ENCODE data around the gene FRK. TPM values are rescaled to one million over a fixed set of nuclear protein-coding genes. Genes with fewer than 3 reads are reported as not detected.

FRK gene
- total RNA-seq, 1 experiment from 2014 or later: not detected

- H3K4me1 ChIP-seq (ENCODE audit: low read length): no peaks in the 10 kb centered on the region
- H3K79me2 ChIP-seq (ENCODE audit: low read length): no peaks in the 10 kb centered on the region
- no peak for DNase-seq
- H3K27me3 ChIP-seq (ENCODE audit: low read length): no peaks in the 10 kb centered on the region
- H2AFZ ChIP-seq (ENCODE audit: low read length): no peak overlapping the region
- no peak overlapping the region for H3K9ac ChIP-seq (ENCODE audit: low read length)
- no peak overlapping the region for H3K4me2 ChIP-seq (ENCODE audit: low read depth, low read length, poor library complexity, severe bottlenecking)
- no peaks in the 10 kb centered on the region for H4K20me1 ChIP-seq (ENCODE audit: insufficient read depth, low read depth, low read length)
- no peaks in the 10 kb centered on the region for H3K36me3 ChIP-seq (ENCODE audit: insufficient read depth, low read length)
- H3K9me2 ChIP-seq (replicated peaks; ENCODE audit: insufficient read depth, low read length): no peaks in the 10 kb centered on the region
- no peaks in the 10 kb centered on the region for H3K9me3 ChIP-seq (ENCODE audit: low read length)
- no peak overlapping the region for H3K4me3 ChIP-seq (ENCODE audit: low read length)
- no peak overlapping the region for H3K27ac ChIP-seq (ENCODE audit: low read length)
Measured at GRCh38 chr6:116027801-116028200, 32.9 kb downstream of the FRK start.

DNA sequence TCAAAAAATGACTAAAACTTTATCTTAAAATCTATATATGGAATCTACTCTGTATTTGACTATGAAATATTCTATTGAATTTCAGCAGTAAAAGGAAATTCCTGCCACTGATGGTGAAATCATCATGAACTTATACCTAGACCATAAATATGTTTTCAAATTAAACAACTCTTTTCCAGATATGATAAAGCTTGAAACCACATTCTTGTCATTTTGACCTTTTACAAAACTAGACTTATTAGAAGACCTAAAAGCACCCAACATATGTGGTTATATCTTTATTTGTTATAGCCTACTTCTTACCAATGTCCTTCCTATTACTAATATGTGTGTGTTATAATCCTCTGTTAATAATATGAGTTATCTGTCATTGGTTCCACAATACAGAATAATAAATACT, 35.3 kb downstream of the FRK start:
- no peaks in the 10 kb centered on the region for H3K79me2 ChIP-seq (ENCODE audit: low read length)
- H3K36me3 ChIP-seq (ENCODE audit: insufficient read depth, low read length): no peaks in the 10 kb centered on the region
- H4K20me1 ChIP-seq (ENCODE audit: insufficient read depth, low read depth, low read length): no peaks in the 10 kb centered on the region
- H3K4me2 ChIP-seq (ENCODE audit: low read depth, low read length, poor library complexity, severe bottlenecking): no peak overlapping the region
- H3K9me2 ChIP-seq (replicated peaks; ENCODE audit: insufficient read depth, low read length): no peaks in the 10 kb centered on the region
- no peaks in the 10 kb centered on the region for H3K4me1 ChIP-seq (ENCODE audit: low read length)
- no peak overlapping the region for H3K27ac ChIP-seq (ENCODE audit: low read length)
- no peak overlapping the region for H3K4me3 ChIP-seq (ENCODE audit: low read length)
- H3K27me3 ChIP-seq (ENCODE audit: low read length): no peaks in the 10 kb centered on the region
- H2AFZ ChIP-seq (ENCODE audit: low read length): no peak overlapping the region
- DNase-seq: no peak
- H3K9me3 ChIP-seq (ENCODE audit: low read length): no peaks in the 10 kb centered on the region
- no peak overlapping the region for H3K9ac ChIP-seq (ENCODE audit: low read length)

DNA sequence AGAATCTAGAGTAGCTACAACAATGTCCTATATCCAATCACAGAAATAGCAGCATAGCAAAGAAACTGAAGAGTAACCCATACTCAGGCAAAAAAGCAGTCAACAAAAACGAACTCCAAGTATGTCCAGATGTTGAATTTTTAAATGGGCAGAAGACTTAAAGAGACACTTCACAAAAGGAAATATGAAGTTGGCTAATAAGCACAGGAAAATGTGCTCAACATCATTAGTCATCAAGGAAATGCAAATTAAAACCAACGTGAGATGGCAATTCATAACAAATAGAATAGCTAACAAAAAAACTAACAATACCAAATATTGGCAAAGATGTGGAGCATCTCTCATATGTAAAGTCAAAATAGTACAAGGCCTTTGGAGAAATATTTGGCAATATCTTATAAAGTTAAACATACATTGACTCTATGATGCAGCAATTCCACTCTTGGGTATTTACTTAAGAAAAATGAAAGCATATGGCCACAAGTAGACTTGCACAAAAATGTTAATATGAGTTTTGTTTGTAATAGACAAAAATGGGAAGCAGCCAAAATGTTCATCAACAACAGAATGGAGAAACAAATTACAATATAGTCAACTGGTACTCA, 37.7 kb downstream of the FRK start:
- no peak overlapping the region for H3K4me3 ChIP-seq (ENCODE audit: low read length)
- no peak overlapping the region for H3K27ac ChIP-seq (ENCODE audit: low read length)
- peaks cover 5% of the 10 kb centered on the region; the same call in 1 of the 2 replicates for H3K4me1 ChIP-seq (ENCODE audit: low read length)
- H3K79me2 ChIP-seq (ENCODE audit: low read length): no peaks in the 10 kb centered on the region
- H3K27me3 ChIP-seq (ENCODE audit: low read length): no peaks in the 10 kb centered on the region
- H3K9ac ChIP-seq (ENCODE audit: low read length): no peak overlapping the region
- no peaks in the 10 kb centered on the region for H4K20me1 ChIP-seq (ENCODE audit: insufficient read depth, low read depth, low read length)
- H3K9me3 ChIP-seq (ENCODE audit: low read length): no peaks in the 10 kb centered on the region
- H3K9me2 ChIP-seq (replicated peaks; ENCODE audit: insufficient read depth, low read length): no peaks in the 10 kb centered on the region
- no peak overlapping the region for H3K4me2 ChIP-seq (ENCODE audit: low read depth, low read length, poor library complexity, severe bottlenecking)
- no peaks in the 10 kb centered on the region for H3K36me3 ChIP-seq (ENCODE audit: insufficient read depth, low read length)
- H2AFZ ChIP-seq (ENCODE audit: low read length): no peak overlapping the region
- no peak for DNase-seq

GRCh38 chr6:116020738-116021137, 40.0 kb downstream of the FRK start:
- H3K9me2 ChIP-seq (replicated peaks; ENCODE audit: insufficient read depth, low read length): no peaks in the 10 kb centered on the region
- H3K9ac ChIP-seq (ENCODE audit: low read length): no peak overlapping the region
- H3K27ac ChIP-seq (ENCODE audit: low read length): no peak overlapping the region
- no peaks in the 10 kb centered on the region for H3K27me3 ChIP-seq (ENCODE audit: low read length)
- H3K4me3 ChIP-seq (ENCODE audit: low read length): no peak overlapping the region
- no peaks in the 10 kb centered on the region for H3K9me3 ChIP-seq (ENCODE audit: low read length)
- H3K79me2 ChIP-seq (ENCODE audit: low read length): no peaks in the 10 kb centered on the region
- no peak overlapping the region for H2AFZ ChIP-seq (ENCODE audit: low read length)
- H3K36me3 ChIP-seq (ENCODE audit: insufficient read depth, low read length): no peaks in the 10 kb centered on the region
- H3K4me2 ChIP-seq (ENCODE audit: low read depth, low read length, poor library complexity, severe bottlenecking): no peak overlapping the region
- peaks cover 5% of the 10 kb centered on the region; the same call in 1 of the 2 replicates for H3K4me1 ChIP-seq (ENCODE audit: low read length)
- DNase-seq: no peak
- H4K20me1 ChIP-seq (ENCODE audit: insufficient read depth, low read depth, low read length): no peaks in the 10 kb centered on the region

GRCh38 chr6:116019428-116019827, 41.3 kb downstream of the FRK start:
- Histone ChIP-seq H3K27me3 (ENCODE audit: low read length) (no peaks in the 10 kb centered on the region), H3K9me3 (ENCODE audit: low read length) (no peaks in the 10 kb centered on the region), H3K4me3 (ENCODE audit: low read length) (no peak overlapping the region), H3K79me2 (ENCODE audit: low read length) (no peaks in the 10 kb centered on the region), H3K27ac (ENCODE audit: low read length) (no peak overlapping the region), H2AFZ (ENCODE audit: low read length) (no peak overlapping the region), H3K36me3 (ENCODE audit: insufficient read depth, low read length) (no peaks in the 10 kb centered on the region), H3K4me1 (ENCODE audit: low read length) (peaks cover 5% of the 10 kb centered on the region; the same call in 1 of the 2 replicates), H3K9me2 (replicated peaks; ENCODE audit: insufficient read depth, low read length) (no peaks in the 10 kb centered on the region), H3K4me2 (ENCODE audit: low read depth, low read length, poor library complexity, severe bottlenecking) (no peak overlapping the region), H3K9ac (ENCODE audit: low read length) (no peak overlapping the region), H4K20me1 (ENCODE audit: insufficient read depth, low read depth, low read length) (no peaks in the 10 kb centered on the region)
- peak; percentile 43 for DNase-seq

- Histone ChIP-seq H3K4me2 (ENCODE audit: low read depth, low read length, poor library complexity, severe bottlenecking) (no peak overlapping the region), H3K4me1 (ENCODE audit: low read length) (peaks cover 5% of the 10 kb centered on the region; the same call in 1 of the 2 replicates)
Measured at GRCh38 chr6:116018976-116019375, 41.7 kb downstream of the FRK start.

GRCh38 chr6:116017546-116018295, 43.0 kb downstream of the FRK start:
- no peak for DNase-seq
- Histone ChIP-seq H3K27ac (ENCODE audit: low read length) (no peak overlapping the region), H3K36me3 (ENCODE audit: insufficient read depth, low read length) (no peaks in the 10 kb centered on the region), H4K20me1 (ENCODE audit: insufficient read depth, low read depth, low read length) (no peaks in the 10 kb centered on the region), H3K4me2 (ENCODE audit: low read depth, low read length, poor library complexity, severe bottlenecking) (no peak overlapping the region), H3K9me2 (replicated peaks; ENCODE audit: insufficient read depth, low read length) (no peaks in the 10 kb centered on the region), H3K4me3 (ENCODE audit: low read length) (no peak overlapping the region), H2AFZ (ENCODE audit: low read length) (no peak overlapping the region), H3K4me1 (ENCODE audit: low read length) (peaks cover 5% of the 10 kb centered on the region; the same call in 1 of the 2 replicates), H3K9ac (ENCODE audit: low read length) (no peak overlapping the region), H3K9me3 (ENCODE audit: low read length) (no peaks in the 10 kb centered on the region), H3K27me3 (ENCODE audit: low read length) (no peaks in the 10 kb centered on the region), H3K79me2 (ENCODE audit: low read length) (no peaks in the 10 kb centered on the region)

More at GRCh38 chr6:116018976-116019375, 41.7 kb downstream of the FRK start:
- H3K27ac ChIP-seq (ENCODE audit: low read length): no peak overlapping the region
- DNase-seq: no peak
- no peaks in the 10 kb centered on the region for H3K27me3 ChIP-seq (ENCODE audit: low read length)
- H2AFZ ChIP-seq (ENCODE audit: low read length): no peak overlapping the region
- H3K79me2 ChIP-seq (ENCODE audit: low read length): no peaks in the 10 kb centered on the region
- H3K4me3 ChIP-seq (ENCODE audit: low read length): no peak overlapping the region
- no peak overlapping the region for H3K9ac ChIP-seq (ENCODE audit: low read length)
- H3K9me2 ChIP-seq (replicated peaks; ENCODE audit: insufficient read depth, low read length): no peaks in the 10 kb centered on the region
- H3K36me3 ChIP-seq (ENCODE audit: insufficient read depth, low read length): no peaks in the 10 kb centered on the region
- H4K20me1 ChIP-seq (ENCODE audit: insufficient read depth, low read depth, low read length): no peaks in the 10 kb centered on the region
- H3K9me3 ChIP-seq (ENCODE audit: low read length): no peaks in the 10 kb centered on the region

GRCh38 chr6:116016846-116017545, 43.7 kb downstream of the FRK start:
- no peak overlapping the region for H2AFZ ChIP-seq (ENCODE audit: low read length)
- H3K9me2 ChIP-seq (replicated peaks; ENCODE audit: insufficient read depth, low read length): no peaks in the 10 kb centered on the region
- DNase-seq: no peak
- no peaks in the 10 kb centered on the region for H3K79me2 ChIP-seq (ENCODE audit: low read length)
- peaks cover 5% of the 10 kb centered on the region; the same call in 1 of the 2 replicates for H3K4me1 ChIP-seq (ENCODE audit: low read length)
- H3K27me3 ChIP-seq (ENCODE audit: low read length): no peaks in the 10 kb centered on the region
- no peaks in the 10 kb centered on the region for H3K36me3 ChIP-seq (ENCODE audit: insufficient read depth, low read length)
- H3K4me3 ChIP-seq (ENCODE audit: low read length): no peak overlapping the region
- H3K27ac ChIP-seq (ENCODE audit: low read length): no peak overlapping the region
- H3K9ac ChIP-seq (ENCODE audit: low read length): no peak overlapping the region
- no peaks in the 10 kb centered on the region for H3K9me3 ChIP-seq (ENCODE audit: low read length)
- no peak overlapping the region for H3K4me2 ChIP-seq (ENCODE audit: low read depth, low read length, poor library complexity, severe bottlenecking)
- H4K20me1 ChIP-seq (ENCODE audit: insufficient read depth, low read depth, low read length): no peaks in the 10 kb centered on the region
